GM11168 (cell line): ENCODE measurements around the gene SPATA20.

Experiments
- in situ Hi-C: fragments of 300-500 bp; cut with MboI; formaldehyde crosslinking; loops from one replicate; pipeline ENCODE4 v1.12.0; 2022; ENCODE audit warnings: low sequenced_read_pairs; ENCODE audit not compliant: unreplicated experiment

The SPATA20 gene

DNA sequence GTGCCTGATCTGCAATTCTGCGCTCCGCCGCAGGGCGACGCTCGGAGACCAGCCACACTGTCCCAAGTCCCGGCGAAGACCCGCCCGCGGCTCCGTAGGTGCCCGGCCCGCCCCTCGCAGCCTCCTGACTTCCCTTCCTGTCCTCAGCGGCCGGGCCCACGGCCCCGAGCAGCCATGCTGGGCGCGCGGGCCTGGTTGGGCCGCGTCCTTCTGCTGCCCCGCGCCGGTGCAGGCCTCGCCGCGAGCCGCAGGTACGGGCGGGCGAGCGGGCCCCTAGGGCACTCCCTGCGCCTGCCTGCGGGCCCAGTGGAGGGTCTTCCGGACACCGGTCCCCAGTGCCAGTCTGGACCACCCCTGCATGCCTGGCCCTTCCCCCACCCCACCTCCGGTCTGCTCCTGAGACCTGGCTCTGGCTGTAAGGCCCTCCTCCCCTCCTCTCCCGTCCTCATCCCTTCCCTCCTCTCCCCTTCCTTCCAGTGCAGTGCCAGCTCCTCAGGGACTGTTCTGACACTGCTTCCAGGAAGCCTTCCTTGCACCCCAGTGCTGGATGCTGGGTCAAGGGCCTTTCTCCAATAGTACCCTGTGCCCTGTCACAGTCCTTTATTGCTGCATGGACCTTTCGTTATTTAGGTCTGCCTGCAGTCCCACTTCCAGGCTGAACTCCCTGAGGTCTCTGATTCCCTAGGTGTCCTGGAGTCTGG lies at the start of gene SPATA20:
Gene SPATA20 (plus strand): TSS at position 140 of the 701 bp plus-strand sequence. CDS start 35 bp downstream, at position 175.
- in situ Hi-C loops: no loop called here

DNA sequence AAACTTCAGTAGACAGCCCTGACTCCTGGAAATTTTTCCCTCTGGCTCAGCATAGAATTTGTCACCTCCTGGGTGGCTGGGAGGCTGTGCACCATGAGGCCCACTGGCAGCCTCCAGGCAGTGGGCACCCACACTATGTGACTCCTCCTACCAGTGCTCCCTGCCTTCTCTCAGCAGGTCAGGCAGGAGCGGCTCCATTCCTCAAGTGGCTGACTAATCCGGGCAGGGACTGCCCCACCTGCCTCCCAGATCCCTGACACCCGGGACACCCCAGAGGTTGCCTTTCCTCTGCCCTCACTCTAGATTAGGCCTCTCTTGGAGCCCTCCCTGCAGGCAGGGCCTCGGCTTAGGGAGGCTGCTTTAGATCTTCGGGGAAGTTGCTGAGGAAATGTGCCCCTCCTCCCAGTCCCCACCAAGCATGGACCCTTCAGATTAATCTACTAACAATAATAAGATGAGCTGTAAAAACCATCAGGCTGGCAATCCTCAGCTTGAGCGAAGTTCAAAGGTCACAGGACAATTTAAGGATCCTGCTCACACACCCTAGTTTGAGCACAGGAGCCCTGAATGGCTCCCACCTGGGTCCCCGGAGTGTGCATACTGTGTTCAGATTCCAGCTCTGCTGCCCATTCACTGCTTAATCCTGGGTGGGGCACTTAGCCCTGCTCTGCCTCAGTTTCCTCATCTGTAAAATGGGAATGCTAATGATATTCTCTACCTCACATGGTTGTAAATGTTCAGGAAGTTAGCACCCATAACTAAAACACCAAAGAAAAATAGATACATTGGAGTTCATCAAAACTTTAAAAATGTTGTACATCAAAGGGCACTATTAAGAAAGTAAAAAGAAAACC lies 48.7 kb upstream of the SPATA20 start:
- in situ Hi-C loops: loop anchor here (5.0 kb wide), 1 partner anchor 129 kb away; no protein-coding TSS in a partner anchor

DNA sequence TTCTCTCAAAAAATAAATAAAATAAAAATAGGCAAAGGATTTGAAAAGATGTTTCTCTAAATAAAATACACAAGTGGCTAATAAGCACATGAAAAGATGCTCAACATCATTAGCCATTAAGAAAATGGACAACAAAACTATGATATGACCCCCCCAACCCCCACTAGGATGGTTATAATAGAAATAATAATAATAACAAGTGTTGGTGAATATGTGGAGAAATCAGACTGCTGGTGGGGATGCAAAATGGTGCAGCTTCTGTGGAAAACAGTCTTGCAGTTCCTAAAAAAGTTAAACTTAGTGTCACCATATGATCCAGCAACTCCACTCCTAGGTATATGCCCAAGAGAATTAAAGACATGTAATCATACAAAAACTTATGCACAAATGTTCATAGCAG lies 47.7 kb upstream of the SPATA20 start:
- in situ Hi-C loops: loop anchor here (5.0 kb wide), 1 partner anchor 128 kb away; no protein-coding TSS in a partner anchor

DNA sequence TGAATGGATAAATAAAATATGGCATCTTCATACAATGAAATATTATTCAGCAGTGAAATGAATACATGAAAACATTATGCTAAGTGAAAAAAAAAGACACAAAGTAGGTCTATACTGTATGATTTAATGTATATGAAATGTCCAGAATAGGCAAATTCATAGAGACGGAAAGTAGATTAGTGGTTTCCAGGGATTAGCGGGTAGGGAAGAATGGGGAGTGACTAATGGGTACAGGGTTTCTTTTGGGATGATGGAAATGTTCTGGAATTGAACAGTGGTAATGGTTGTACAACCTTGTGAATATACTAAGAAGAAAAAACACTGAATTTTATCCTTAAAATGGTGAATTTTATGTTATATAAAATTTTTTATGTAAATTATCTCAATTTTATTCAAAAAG lies 47.3 kb upstream of the SPATA20 start:
- in situ Hi-C loops: loop anchor here (5.0 kb wide), 1 partner anchor 128 kb away; no protein-coding TSS in a partner anchor

DNA sequence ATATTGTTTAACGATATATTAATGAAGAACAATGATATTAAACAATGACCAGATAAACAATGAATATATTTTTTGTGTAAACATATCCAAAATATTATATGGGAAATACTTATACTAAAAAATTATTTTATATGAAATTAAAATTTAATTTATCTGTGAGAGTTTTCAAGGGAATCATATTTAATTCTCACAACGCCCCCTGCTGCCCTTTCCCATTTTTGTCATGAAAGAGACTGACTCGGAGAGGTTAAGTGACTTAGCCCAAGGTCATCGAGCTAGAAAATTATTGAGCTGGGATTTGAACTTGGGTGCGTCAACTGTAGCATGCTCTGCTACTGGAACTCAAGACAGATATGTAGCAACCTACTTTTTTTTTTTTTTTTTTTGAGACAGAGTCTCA lies 45.9 kb upstream of the SPATA20 start:
- in situ Hi-C loops: no loop called here

DNA sequence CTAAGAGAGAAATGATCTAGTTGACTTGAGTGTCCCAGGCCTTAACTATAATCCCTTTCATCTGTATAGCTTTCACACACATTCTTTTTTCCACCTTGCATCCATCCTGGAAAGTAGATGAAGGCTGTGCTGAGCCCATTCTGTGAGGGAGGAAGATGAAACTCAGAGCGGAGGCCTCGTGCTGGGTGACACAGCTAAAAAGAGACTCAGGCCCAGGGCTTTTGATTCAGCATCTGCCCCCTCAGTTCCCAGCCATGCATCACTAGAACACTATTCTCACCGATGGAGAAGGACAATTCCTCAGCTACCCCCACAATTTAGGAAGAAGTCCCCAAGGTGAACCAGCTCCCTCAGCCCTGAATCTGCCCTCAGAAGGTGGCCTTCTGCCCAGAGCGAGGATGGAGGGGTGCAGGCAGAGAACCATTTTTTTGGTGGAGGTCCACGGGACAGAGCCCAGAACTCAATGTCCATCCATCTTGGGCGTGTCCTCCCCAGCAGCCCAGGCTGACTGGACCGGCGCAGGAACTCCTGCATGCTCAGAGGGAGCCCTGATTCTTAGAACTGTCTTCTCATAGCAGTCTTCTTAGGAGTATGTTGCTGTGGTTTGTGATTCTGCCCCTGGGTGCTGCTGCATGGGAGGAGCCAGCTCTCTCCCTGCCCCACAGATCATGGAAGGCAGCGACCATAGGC lies 44.5 kb upstream of the SPATA20 start:
- in situ Hi-C loops: no loop called here

DNA sequence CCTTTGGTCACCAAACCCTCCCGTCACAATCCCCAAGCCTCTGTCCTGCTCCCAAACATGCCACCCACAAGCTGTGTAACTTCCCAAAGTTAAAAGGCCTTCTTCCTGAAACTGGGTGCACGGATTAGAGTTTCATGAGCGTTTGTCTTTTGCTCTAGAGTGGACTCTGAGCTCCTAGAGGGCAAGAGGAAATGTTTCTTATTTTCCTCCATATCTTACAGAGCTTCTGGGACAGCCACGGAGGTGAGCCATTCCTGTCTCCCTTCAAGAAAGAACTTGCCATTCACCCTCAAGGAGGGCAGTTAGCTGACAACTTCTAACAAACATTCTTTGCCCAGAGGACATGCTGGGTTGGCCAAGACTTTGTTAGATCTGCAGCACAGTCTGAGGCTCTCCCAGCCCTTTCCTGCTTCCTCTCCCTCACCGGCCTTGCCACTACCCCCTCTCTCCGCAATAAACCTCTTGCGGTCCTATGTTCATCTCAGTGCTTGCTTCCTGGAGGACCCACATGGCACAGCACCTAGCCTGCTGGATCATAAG lies 41.3 kb upstream of the SPATA20 start:
- in situ Hi-C loops: no loop called here

DNA sequence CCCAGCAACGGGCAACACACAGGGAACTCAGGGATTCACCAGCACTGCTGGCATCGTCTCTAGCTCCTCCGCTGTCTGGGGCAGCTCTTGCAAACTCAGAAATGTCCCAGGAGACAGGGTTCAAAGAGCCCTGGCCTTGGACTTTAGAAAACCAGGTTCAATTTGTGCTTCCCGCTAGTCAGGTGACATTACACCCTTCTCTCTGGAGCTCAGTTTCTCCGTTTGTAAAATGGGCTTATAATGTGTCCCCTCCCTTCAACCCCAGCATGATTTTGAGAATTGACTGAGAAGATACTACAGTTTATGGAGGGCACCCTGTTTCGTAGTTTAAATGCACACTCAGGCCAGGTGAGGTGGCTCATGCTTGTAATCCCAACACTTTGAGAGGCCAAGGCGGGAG lies 40.7 kb upstream of the SPATA20 start:
- in situ Hi-C loops: no loop called here

DNA sequence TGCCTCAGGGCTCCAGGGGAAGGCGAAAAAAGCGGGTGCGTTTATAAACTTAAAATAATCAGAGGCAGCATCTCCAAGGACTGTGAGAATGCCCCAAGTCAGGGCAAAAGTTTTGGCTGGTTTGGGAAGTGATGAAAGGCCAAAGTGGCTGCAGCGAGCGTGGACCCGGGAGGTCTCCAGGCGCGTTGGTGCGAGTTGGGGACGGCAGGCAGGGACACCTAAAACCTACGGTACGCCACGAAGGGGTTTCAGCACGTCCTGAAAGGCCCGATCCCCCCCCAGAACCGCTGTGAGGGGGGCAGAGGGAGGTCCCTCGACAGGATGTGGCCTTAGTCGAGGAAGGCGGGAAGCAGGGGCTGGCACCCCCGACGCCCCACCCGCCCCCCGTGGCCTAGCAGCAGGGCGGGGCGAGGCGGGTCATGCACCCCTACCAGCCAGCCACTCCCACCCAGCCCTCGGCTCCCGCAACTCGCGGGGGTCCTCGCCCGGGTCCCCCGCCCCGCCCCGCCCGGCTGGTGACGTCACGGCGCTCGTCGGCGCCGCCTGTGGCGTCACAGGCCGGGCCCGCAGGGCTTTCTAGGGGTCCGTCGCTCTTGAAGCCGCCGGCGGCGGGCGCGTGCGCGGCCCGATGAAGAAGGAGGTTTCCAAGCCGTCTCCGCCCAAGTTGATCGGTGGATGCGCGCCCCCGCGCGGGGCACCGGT lies 39.0 kb upstream of the SPATA20 start, which contains the start of gene MYCBPAP:
Gene MYCBPAP (plus strand): TSS at position 569 of the 702 bp plus-strand sequence. CDS start 236 bp downstream, outside the sequence.
- in situ Hi-C loops: no loop called here

DNA sequence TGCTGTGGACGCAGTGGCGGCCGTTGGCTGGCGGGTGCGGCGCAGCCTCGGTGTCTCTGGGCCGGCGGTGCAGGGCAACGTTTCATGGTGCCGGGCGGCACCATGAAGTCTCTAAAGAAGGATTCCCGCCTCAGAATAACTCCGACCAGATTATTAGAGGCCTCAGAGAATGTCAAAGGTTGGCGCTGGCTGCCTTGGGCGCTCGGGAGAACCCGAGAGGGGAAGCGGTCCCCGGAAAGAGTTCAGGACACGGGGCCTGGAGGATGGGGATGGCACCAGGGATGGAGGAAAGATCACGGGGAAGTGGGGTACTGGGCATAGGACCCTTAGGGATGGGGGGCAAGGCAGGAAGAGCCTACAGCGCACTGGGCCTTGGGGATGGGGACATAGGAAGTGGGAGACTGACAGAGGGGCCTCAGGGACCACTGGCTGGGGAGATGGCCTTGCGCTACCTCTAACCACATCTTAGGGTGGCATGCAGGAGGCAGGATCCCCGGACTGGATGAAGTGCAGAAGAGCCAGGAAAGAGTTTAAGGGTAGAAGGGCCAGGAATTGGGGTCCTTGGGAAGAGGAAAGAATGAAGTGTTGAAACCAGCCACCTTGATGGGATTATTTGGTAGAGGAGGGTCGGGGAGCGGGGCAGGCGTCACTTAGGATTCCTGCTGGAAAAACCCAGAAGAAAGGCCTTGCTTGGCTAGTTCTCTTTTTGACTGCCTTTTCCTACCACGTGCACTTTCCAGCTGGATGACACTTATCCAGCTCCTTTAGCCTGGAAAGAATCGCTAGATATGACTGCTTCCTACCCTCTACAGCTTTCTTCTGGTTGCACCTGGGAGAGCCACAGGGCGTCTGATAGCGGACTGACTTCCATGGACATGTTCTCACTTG lies 38.2 kb upstream of the SPATA20 start:
- in situ Hi-C loops: no loop called here

DNA sequence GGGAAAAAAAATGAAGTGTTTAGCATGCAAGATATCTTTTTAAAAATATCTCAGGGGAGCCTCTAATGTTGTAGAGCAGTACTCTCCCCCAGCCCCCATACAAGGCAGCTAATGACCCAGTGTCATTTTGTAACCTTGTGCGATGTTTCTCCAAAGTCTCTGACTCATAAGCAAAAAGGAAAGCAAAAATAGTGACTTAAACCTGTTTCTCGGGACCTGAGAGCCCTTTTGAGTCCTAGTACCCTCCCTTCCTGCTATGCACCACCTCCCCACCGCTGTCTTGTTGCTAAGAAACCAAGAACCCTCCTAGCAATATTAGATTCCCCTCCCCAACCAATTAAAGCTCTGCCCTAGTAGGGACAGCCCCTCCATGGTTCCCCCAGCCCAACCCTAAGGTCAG lies 35.9 kb upstream of the SPATA20 start:
- in situ Hi-C loops: no loop called here

DNA sequence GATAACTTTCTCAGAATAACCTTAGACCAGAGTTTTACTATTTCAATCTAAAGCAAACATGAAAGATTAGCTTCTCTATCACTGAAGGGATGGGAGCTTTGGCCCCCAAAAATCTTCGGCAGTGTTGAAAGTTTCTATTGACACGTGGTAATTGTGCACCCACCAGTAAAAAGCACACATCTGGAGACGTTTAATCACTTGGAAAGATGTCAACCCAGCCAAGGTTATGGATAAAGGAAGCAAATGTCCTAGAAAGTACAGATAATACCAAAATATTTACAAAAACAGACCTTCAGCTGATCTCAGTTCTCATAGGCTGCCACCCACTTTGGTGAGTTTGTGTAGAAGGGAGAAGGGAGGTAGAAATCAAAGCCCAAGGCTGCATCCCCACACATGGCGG lies 33.5 kb upstream of the SPATA20 start:
- in situ Hi-C loops: no loop called here

DNA sequence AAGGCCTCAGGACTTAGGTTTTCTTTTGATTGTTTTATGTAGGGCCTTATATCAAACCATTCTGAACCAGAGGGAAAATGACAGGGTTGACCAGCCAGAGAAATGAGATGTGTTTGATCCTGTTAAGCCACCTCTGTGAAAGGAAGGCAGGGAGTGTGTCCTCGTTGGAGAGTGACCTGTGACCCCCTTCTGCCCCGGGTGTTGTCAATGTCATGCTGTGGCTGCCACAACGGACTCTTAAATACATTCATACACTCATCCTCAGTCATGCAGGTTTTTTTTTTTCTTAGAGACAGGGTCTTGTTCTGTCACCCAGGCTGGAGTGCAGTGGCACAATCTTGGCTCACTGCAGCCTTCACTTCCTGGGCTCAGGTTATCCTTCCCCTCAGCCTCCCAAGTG lies 32.6 kb upstream of the SPATA20 start:
- in situ Hi-C loops: no loop called here

DNA sequence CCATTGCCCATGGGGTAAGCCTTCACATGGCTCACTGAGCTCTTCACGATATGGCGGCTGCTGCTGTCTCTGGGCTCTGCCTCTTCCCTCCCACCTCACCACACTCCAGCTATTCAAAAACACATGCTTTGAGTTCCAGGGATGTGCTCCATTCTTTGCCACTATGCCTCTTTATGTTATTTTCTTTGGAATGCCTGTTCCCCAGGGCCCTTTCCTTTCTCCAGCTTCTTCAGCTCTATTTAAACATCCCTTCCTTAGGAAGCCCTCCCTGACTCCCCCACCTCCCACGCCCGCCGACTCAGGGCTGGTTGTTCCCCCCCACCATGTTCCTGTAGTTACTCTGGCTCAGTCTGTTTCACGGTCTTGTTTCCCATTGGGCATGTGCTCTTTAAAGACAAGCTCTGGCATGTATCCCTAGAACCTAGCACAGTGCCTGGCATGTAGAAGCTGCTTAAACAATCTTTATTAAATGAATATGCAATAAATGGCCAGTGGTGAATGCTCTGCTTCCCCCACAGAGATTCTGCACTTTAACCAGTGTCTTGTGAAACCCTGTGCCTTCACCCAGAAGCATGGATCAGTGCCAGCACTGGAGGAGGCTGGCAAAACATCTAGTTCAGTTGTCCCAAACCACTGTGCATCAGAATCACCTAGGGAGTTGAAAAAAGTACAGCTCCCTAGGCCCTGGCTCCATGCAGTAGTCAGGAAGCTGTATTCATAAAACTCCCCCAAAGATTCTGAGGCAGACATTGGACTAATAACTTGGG lies 31.9 kb upstream of the SPATA20 start:
- in situ Hi-C loops: no loop called here

DNA sequence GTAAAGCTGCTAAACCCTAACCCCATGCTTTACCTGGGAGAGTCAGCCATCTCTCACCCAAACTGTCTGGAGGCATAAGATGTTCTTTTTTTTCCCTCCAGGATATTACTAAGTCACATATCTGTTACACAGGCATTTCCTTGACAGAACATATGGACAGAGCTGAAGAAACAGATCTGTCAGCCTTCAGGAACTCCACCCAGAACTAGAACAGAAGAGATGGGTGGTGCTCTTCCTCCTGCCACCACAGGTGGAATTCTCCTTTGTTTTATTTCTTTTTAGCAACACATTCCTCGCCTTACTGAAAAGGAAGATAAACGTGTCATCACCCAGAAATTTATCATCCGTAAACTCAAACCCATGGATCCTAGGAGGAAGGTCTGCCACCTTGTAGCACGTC lies 30.0 kb upstream of the SPATA20 start:
- in situ Hi-C loops: no loop called here

DNA sequence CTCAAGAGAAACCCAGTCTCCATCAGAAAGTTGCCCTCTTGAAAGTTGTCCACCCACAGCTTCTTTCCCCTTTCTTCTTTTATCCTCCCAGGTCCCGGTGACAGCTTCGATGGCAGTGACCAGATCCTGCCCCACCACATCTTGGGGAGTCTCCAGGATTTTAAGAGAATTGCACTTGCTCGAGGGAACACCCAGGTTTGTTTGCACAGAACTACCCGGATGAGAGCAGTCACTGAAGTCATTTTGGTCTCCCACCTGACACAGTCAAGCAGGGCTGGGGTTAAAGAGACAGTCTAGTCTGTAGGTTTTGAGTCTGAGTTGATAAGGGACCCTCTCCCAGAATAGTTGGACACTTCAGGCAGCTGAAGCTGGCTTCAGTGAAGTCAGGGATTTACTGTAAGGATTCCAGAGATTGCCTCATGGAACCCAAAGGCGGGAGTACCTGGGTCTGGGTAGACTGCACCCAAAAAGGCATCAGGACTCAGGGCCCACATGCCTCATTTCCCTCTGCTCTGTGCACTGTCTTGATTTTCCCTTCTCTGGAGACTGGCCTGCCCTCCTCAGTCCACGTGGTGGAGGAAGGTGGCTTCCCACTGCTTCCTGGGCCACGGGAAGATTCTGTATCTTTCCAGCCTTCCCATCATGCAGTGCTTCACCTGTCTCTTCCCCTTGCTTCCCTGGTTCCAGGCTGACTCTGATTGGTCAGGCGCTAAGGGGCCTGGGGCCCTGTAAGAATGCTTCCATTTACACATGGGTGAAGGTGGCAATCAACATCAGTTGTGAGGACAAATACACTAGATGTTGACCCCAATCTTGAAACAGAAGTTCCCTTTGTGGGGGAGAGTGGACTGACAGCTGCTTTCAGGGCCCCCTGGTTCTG lies 29.2 kb upstream of the SPATA20 start:
- in situ Hi-C loops: no loop called here

DNA sequence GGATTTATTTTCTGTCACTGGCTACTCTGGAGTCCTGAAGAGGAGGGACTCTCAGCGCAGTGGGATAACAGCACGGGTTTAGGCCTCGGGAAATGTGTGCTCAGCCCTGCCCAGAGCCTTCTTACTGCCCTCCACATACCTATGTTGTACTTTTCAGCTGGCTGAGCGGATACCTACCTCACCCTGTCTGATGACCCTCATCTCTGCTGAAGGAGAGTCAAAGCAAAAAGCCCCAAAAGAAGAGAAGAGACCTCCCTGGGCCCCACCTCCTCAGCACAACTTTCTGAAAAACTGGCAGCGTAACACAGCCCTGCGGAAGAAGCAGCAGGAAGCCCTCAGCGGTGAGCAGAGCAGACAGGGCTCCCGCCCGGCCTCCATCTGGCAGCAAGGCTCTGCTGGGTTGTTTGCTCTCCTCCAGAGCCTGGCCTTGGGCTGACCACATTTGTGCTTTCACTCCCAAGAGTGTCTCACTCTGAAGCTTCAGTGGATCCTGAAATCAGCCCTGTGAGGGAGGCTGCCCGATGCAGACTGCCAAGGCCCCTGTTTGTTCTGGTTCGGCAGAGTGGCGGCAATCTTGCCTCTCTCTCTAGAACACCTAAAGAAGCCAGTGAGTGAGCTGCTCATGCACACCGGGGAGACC lies 28.5 kb upstream of the SPATA20 start:
- in situ Hi-C loops: no loop called here
